GM12864 (cell line): ENCODE data around the gene REXO4.
"Not testable (repeated sequence)": the region's sequence is repeated elsewhere in the genome, so short reads cannot be mapped to it uniquely, and the experiment has no call there.

ENCODE experiments used
- DNase-seq: peaks from one replicate; pipeline ENCODE4 v3.0.0-alpha.2; 2011; ENCODE audit warnings: low read depth
- H3K4me3 ChIP-seq: 2 replicates; pipeline ENCODE4 v1.5.1; 2011; ENCODE audit warnings: mild to moderate bottlenecking, low read depth, low read length, control low read depth
- TF ChIP-seq, protein P1 (sequence below): IDR thresholded peaks from 2 replicates; pipeline ENCODE4 v1.5.1; 2011; ENCODE audit warnings: low read depth, mild to moderate bottlenecking, moderate library complexity, low read length, control low read depth, inconsistent platforms; ENCODE audit errors: missing control alignments

The REXO4 gene

DNA sequence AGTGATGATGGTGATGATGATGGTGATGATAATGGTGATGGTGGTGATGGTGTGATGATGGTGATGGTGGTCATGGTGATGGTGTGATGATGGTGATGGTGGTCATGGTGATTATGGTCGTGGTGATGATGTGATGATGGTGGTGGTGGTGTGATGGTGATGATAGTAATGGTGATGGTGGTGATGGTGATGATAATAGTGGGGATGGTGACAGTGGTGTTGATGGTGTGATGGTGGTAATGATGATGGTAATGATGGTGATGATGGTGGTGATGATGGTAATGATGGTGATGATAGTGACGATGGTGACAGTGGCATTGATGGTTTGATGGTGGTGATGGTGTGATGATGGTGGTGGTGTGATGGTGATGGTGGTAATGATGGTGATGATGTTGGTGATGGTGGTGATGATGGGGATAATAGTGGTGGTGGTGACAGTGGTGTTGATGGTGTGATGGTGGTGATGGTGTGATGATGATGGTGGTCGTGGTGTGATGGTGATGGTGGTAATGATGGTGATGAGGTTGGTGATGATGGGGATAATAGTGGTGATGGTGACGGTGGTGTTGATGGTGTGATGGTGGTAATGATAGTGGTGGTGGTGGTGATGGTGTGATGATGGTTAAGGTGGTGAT, 35.2 kb downstream of the REXO4 start:
- no peak for DNase-seq
- no peak overlapping the region for H3K4me3 ChIP-seq
- TF ChIP-seq, protein P1, sequence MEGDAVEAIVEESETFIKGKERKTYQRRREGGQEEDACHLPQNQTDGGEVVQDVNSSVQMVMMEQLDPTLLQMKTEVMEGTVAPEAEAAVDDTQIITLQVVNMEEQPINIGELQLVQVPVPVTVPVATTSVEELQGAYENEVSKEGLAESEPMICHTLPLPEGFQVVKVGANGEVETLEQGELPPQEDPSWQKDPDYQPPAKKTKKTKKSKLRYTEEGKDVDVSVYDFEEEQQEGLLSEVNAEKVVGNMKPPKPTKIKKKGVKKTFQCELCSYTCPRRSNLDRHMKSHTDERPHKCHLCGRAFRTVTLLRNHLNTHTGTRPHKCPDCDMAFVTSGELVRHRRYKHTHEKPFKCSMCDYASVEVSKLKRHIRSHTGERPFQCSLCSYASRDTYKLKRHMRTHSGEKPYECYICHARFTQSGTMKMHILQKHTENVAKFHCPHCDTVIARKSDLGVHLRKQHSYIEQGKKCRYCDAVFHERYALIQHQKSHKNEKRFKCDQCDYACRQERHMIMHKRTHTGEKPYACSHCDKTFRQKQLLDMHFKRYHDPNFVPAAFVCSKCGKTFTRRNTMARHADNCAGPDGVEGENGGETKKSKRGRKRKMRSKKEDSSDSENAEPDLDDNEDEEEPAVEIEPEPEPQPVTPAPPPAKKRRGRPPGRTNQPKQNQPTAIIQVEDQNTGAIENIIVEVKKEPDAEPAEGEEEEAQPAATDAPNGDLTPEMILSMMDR: no peak

DNA sequence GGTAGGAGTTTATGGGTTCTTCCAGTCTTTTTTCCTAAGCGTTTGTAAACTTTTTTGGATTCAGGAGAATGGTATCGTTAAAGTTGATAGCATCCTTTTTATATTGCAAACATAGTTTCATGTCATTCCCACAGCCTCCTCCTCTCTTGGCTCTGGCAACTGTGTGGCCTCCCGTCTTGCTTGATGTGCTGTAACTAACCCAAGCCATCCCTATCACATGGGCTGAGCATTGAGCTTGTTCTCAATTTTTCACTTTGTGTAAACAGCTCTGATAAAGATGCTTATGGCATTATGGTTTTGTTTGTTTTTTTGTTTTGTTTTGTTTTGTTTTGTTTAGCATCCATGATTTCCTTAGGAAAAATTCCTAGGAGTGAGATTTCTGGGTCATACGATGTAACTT, 37.1 kb downstream of the REXO4 start:
- no peak overlapping the region for H3K4me3 ChIP-seq
- TF ChIP-seq, protein P1: no peak
- DNase-seq: no peak

DNA sequence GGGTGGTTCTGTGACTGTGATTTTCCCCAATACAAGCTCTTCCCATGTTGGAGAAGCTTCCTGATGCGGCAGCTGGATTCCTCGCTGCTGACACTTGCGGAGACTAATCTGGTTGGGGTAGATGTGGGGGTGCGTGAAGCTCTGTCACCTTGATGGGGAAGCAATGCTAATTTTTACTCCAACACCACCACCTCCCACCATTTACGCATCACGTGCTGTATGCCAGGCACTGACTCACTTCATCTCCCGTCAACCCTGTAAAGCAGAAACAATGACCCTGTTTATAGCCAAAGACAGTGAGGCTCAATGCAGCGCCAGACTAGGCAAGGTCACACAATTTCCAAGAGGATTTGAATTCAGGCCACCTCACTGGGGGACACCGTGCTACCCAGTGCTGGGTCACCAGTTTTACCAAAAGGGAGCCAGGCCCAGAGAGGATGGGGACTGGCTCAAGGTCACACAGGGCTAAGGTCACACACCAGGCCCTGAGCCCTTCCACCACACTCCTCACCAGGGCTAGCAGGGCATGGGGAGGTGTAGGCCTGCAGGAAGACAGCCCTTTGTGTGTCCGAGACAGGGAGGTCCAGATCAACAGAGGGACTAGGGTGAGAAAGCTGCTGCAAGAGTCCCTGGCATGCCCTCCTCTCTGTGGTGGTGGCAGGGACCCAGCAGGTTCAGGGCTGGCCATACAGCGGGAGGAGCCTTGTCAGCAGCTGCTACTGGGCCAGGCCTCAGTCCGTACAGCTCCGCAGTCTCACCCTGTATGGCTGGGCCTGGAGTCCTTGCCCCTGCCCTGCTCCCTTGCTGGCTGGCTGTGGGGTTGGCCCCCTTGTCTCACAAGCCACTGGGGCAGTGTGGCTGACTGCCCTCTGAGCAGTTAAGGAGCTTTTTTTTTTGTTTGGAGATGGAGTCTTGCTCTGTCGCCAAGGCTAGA, 38.4 kb downstream of the REXO4 start:
- no peak for DNase-seq
- TF ChIP-seq, protein P1: no peak
- no peak overlapping the region for H3K4me3 ChIP-seq

DNA sequence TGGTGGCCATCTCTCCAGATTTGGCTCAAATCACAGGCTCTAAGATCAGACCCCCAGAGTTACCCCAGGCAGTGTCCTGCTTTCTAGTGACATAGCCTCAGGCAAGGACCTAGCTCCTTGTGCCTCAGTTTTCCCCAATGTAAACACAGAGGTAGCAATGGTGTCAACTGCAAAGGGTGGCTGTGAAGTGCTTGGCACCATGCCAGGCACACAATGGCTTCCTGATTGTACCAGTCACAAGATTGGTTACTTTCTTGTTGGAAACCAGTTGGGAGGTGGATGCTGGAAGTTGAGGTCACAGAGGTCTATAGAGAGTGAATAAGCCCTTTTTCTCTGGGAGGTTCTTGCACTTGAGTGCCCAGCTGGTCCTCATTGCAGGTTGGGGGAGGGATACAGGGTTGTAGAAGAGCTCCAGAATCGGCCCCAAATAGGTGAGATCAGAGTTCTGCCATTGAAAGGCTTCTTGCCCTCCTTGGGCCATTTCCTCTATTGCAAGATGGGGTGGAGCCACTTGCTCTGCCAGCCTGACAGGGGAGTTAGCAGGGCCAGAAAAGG, 39.3 kb downstream of the REXO4 start:
- H3K4me3 ChIP-seq: no peak overlapping the region
- no peak for DNase-seq
- TF ChIP-seq, protein P1: no peak

DNA sequence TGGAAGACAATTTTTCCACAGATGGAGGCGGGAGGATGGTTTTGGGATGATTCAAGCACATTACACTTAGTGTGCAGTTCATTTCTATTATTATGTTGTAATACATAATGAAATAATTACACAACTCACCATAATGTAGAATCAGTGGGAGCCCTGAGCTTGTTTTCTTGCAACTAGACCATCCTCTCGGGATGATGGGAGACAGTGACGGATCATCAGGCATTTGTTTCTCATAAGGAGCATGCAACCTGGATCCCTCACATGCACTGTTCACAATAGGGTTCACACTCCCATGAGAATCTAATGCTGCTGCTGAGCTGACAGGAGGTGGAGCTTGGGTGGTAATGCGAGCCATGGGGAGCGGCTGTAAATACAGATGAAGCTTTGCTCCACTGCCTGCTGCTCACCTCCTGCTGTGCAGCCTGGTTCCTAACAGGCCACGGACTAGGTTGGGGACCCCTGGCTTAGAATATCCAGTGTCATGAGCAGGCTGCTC, 40.0 kb downstream of the REXO4 start:
- DNase-seq: no peak

DNA sequence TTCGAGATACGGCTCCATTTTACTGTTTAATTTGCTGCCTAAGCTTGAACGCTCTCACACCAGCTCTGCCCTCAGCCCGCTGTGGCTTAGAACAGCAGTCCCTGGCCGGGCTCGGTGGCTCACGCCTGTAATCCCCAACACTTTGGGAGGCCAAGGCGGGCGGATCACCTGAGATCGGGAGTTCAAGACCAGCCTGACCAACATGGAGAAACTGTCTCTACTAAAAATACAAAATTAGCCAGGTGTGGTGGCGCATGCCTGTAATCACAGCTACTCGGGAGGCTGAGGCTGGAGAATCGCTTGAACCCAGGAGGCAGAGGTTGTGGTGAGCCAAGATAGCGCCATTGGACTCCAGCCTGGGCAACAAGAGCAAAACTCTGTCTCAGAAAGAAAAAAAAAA, 40.5 kb downstream of the REXO4 start:
- not testable (repeated sequence) for DNase-seq, H3K4me3 ChIP-seq

More for the DNA sequence above, 40.0 kb downstream of the REXO4 start:
- H3K4me3 ChIP-seq: no peak overlapping the region
- TF ChIP-seq, protein P1: no peak
